ENCODE measurements around the gene SRGAP3. TPM values are rescaled to one million over a fixed set of nuclear protein-coding genes. Genes with fewer than 3 reads are reported as not detected.

SRGAP3 gene
- total and polyA plus RNA-seq, 2 experiments from 2014 or later = 0.89 to 1.7 TPM

DNA sequence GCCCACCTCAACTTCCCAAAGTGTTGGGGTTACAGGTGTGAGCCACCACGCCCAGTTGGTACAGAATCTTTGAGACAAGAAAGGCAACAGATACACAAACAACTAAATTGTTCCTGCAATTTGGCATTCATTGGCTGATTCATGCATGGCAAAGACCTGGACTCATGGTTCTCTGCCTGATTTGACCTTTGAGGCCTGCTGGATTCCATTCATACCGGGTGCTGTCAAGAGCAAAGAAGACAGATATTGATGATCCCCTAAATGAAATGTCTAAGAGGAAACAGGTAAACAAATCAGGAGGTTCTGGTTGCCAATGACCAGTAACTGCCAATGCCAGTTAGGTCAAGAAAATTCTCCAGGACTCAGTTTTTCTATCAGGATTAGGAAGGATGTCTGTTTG, 242.2 kb downstream of the SRGAP3 start:
- in situ Hi-C loops (cut with MboI) = no loop called here
- no peaks in the 10 kb centered on the region for H3K27me3 ChIP-seq (replicated peaks; ENCODE audit: insufficient read depth)
- H4K20me1 ChIP-seq (ENCODE audit: insufficient read depth) = no peaks in the 10 kb centered on the region
- no peaks in the 10 kb centered on the region for H3K4me1 ChIP-seq (ENCODE audit: insufficient read depth)
- no peak overlapping the region for H3K4me2 ChIP-seq (ENCODE audit: unreplicated experiment)
- WGBS, 2 experiments (ENCODE audit: low coverage in 1 of 2, low lambda C conversion rate in 2 of 2, missing lambda C conversion rate in 2 of 2) = 56 to 82% methylated on average over 2 of the region's 2 CpGs
- DNase-seq = no peak
- no peak for TF ChIP-seq EZH2phosphoT487 (IDR thresholded peaks at IDR 0.05; ENCODE audit: insufficient read depth, low read depth)
- TF ChIP-seq EZH2 (IDR thresholded peaks at IDR 0.05; ENCODE audit: insufficient read depth, poor library complexity, severe bottlenecking) = no peak
- H3K4me3 ChIP-seq = no peak overlapping the region
- H3K9ac ChIP-seq = no peak overlapping the region
- no peaks in the 10 kb centered on the region for H3K36me3 ChIP-seq (ENCODE audit: low read depth)
- H3K79me2 ChIP-seq (ENCODE audit: insufficient read depth) = no peaks in the 10 kb centered on the region
- H2AFZ ChIP-seq = no peak overlapping the region
- no peak overlapping the region for H3K27ac ChIP-seq
- no peaks in the 10 kb centered on the region for H3K9me3 ChIP-seq (ENCODE audit: low read depth)
- no peaks in the 10 kb centered on the region for H3K9me2 ChIP-seq (ENCODE audit: insufficient read depth)
- H3F3A ChIP-seq (ENCODE audit: insufficient read depth) = no peaks in the 10 kb centered on the region

DNA sequence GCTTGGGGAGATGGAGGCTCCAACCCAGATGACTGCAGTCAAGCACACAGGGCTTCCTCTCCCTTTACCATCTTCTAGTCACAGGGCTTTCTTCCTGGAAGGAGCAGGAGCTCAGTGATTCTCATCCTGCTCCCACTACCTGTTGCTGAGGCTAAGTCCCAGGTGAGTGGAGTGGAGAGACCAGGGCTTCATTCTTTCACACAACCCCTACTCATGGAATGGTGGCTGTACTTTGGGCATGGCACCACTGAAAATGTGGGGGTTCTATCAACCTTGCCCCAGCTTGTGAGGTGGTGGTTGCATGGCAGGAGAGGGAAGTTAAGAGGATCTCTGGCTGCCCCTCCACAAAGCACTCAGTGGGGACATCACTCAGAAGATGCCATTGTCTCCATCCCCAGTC, 249.4 kb downstream of the SRGAP3 start:
- Histone ChIP-seq H3K4me1 (ENCODE audit: insufficient read depth) (no peaks in the 10 kb centered on the region), H3K9me2 (ENCODE audit: insufficient read depth) (no peaks in the 10 kb centered on the region), H3K9ac (no peak overlapping the region), H4K20me1 (ENCODE audit: insufficient read depth) (no peaks in the 10 kb centered on the region), H3K27me3 (replicated peaks; ENCODE audit: insufficient read depth) (no peaks in the 10 kb centered on the region), H3K4me2 (ENCODE audit: unreplicated experiment) (no peak overlapping the region), H3K9me3 (ENCODE audit: low read depth) (no peaks in the 10 kb centered on the region), H3K36me3 (ENCODE audit: low read depth) (no peaks in the 10 kb centered on the region), H3K27ac (no peak overlapping the region), H3K79me2 (ENCODE audit: insufficient read depth) (no peaks in the 10 kb centered on the region), H3K4me3 (no peak overlapping the region), H2AFZ (no peak overlapping the region), H3F3A (ENCODE audit: insufficient read depth) (no peaks in the 10 kb centered on the region)
- no peak for TF ChIP-seq EZH2phosphoT487 (IDR thresholded peaks at IDR 0.05; ENCODE audit: insufficient read depth, low read depth)
- no peak for TF ChIP-seq EZH2 (IDR thresholded peaks at IDR 0.05; ENCODE audit: insufficient read depth, poor library complexity, severe bottlenecking)
- in situ Hi-C loops (cut with MboI) = no loop called here
- no peak for DNase-seq

DNA sequence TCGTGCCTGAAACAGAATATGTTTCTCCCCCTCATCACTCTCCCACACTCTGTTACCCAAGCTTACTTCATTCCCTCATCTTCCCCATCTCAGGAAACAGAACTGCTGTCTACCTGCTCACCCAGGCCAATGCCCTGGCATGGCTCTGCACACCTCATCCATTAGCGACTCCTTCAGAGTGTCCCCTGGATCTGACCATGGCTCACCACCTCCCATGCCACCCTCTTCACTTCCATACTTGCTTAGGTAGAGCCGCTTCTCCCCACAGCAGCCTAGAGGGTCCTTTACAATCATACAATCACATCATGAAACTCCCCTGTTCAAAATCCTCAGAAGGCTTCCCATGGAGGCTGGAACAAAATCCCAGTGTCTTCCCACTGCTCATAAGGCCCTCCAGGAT, 252.3 kb downstream of the SRGAP3 start:
- Histone ChIP-seq H2AFZ (no peak overlapping the region), H3K79me2 (ENCODE audit: insufficient read depth) (no peaks in the 10 kb centered on the region), H3F3A (ENCODE audit: insufficient read depth) (no peaks in the 10 kb centered on the region), H3K27ac (no peak overlapping the region), H3K9me3 (ENCODE audit: low read depth) (no peaks in the 10 kb centered on the region), H3K4me3 (no peak overlapping the region), H3K36me3 (ENCODE audit: low read depth) (no peaks in the 10 kb centered on the region), H3K9ac (no peak overlapping the region), H3K9me2 (ENCODE audit: insufficient read depth) (no peaks in the 10 kb centered on the region), H4K20me1 (ENCODE audit: insufficient read depth) (no peaks in the 10 kb centered on the region), H3K4me2 (ENCODE audit: unreplicated experiment) (no peak overlapping the region), H3K4me1 (ENCODE audit: insufficient read depth) (no peaks in the 10 kb centered on the region), H3K27me3 (replicated peaks; ENCODE audit: insufficient read depth) (no peaks in the 10 kb centered on the region)
- WGBS, 2 experiments (ENCODE audit: low coverage in 1 of 2, low lambda C conversion rate in 2 of 2, missing lambda C conversion rate in 2 of 2) = 65 to 67% methylated on average over 3 of the region's 3 CpGs
- no peak for DNase-seq
- in situ Hi-C loops (cut with MboI) = no loop called here
- TF ChIP-seq EZH2 (IDR thresholded peaks at IDR 0.05; ENCODE audit: insufficient read depth, poor library complexity, severe bottlenecking) (no peak), EZH2phosphoT487 (IDR thresholded peaks at IDR 0.05; ENCODE audit: insufficient read depth, low read depth) (no peak)

DNA sequence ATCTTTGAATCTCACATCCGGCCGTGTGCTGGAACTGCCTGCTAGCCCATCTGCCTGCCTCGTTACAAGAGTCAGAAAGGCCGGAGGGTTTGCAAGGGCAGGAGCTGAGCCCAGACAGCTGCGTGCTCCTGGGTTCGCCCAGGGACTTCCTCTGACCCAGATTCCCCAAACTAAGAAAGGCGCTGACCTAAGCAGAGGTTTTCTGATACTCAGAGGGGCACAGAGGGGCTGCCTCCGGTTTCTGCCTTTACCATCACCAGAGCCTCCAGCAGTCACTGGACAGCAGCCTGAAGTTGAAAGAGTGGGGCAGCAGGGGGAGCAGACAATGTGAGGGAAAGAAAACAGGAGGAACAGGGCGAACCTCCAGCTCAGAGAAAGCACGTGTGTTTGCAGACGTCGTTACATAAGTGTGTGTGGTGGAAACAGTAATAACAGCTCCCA, 252.7 kb downstream of the SRGAP3 start:
- no peaks in the 10 kb centered on the region for H3K79me2 ChIP-seq (ENCODE audit: insufficient read depth)
- H3K4me3 ChIP-seq = no peak overlapping the region
- in situ Hi-C loops (cut with MboI) = no loop called here
- no peaks in the 10 kb centered on the region for H3F3A ChIP-seq (ENCODE audit: insufficient read depth)
- H3K9ac ChIP-seq = no peak overlapping the region
- H2AFZ ChIP-seq = no peak overlapping the region
- H3K27me3 ChIP-seq (replicated peaks; ENCODE audit: insufficient read depth) = no peaks in the 10 kb centered on the region
- H3K36me3 ChIP-seq (ENCODE audit: low read depth) = no peaks in the 10 kb centered on the region
- no peak for TF ChIP-seq EZH2 (IDR thresholded peaks at IDR 0.05; ENCODE audit: insufficient read depth, poor library complexity, severe bottlenecking)
- no peak for TF ChIP-seq EZH2phosphoT487 (IDR thresholded peaks at IDR 0.05; ENCODE audit: insufficient read depth, low read depth)
- peak; percentile 68 for DNase-seq
- H3K9me2 ChIP-seq (ENCODE audit: insufficient read depth) = no peaks in the 10 kb centered on the region
- H3K4me1 ChIP-seq (ENCODE audit: insufficient read depth) = no peaks in the 10 kb centered on the region
- no peaks in the 10 kb centered on the region for H4K20me1 ChIP-seq (ENCODE audit: insufficient read depth)
- no peak overlapping the region for H3K27ac ChIP-seq
- 22 to 24% methylated on average over 11 to 12 of the region's 12 CpGs for WGBS, 2 experiments (ENCODE audit: low coverage in 1 of 2, low lambda C conversion rate in 2 of 2, missing lambda C conversion rate in 2 of 2)
- no peaks in the 10 kb centered on the region for H3K9me3 ChIP-seq (ENCODE audit: low read depth)
- no peak overlapping the region for H3K4me2 ChIP-seq (ENCODE audit: unreplicated experiment)

DNA sequence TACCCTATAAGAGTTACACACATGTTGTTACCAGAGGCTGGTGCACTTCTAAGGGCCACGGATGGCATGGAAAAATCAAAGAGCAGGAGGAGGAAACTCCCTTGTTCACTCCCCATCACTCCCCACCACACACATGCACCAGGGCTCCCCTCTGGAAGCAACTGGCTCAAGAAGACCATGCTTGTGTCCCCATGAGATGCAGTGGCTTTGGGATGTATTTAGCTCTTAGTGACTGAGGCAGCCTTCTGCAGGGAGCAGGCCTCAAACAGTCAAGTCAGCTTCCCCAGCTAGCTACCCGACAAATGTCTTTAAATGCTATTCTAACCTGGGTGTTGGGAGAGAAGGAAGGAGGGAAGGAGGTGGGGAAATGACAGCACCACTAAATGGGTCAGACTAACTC, 253.2 kb downstream of the SRGAP3 start:
- no peaks in the 10 kb centered on the region for H3K4me1 ChIP-seq (ENCODE audit: insufficient read depth)
- H3K4me3 ChIP-seq = no peak overlapping the region
- WGBS, 2 experiments (ENCODE audit: low coverage in 1 of 2, low lambda C conversion rate in 2 of 2, missing lambda C conversion rate in 2 of 2) = 90 to 98% methylated on average over 2 of the region's 2 CpGs
- in situ Hi-C loops (cut with MboI) = no loop called here
- no peaks in the 10 kb centered on the region for H3K79me2 ChIP-seq (ENCODE audit: insufficient read depth)
- no peak overlapping the region for H3K27ac ChIP-seq
- H3K9me3 ChIP-seq (ENCODE audit: low read depth) = no peaks in the 10 kb centered on the region
- H2AFZ ChIP-seq = no peak overlapping the region
- no peak for DNase-seq
- H3F3A ChIP-seq (ENCODE audit: insufficient read depth) = no peaks in the 10 kb centered on the region
- H3K27me3 ChIP-seq (replicated peaks; ENCODE audit: insufficient read depth) = no peaks in the 10 kb centered on the region
- H3K4me2 ChIP-seq (ENCODE audit: unreplicated experiment) = no peak overlapping the region
- no peaks in the 10 kb centered on the region for H4K20me1 ChIP-seq (ENCODE audit: insufficient read depth)
- TF ChIP-seq EZH2phosphoT487 (IDR thresholded peaks at IDR 0.05; ENCODE audit: insufficient read depth, low read depth) (no peak), EZH2 (IDR thresholded peaks at IDR 0.05; ENCODE audit: insufficient read depth, poor library complexity, severe bottlenecking) (no peak)
- H3K36me3 ChIP-seq (ENCODE audit: low read depth) = no peaks in the 10 kb centered on the region
- no peaks in the 10 kb centered on the region for H3K9me2 ChIP-seq (ENCODE audit: insufficient read depth)
- H3K9ac ChIP-seq = no peak overlapping the region
